NCI-H187 (cell line): ENCODE results near the gene NPTXR.

Source experiments
- DNase-seq, 2 experiments: peaks; one replicate each; lab custom pipeline; 2025; lab: John Stamatoyannopoulos, UW

NPTXR gene

GRCh38 chr22:38770257-38770949 lies 73.4 kb downstream of the NPTXR start:
- no peak for DNase-seq
